A673 (cell line): Measurements from ENCODE around the gene NAGK. TPM values are rescaled to one million over a fixed set of nuclear protein-coding genes. Genes with fewer than 3 reads are reported as not detected.

Experiments
- BruUV-seq: library from RNA; stranded (reverse); fragments of 400-500 nt; replicated peaks from 2 replicates; lab custom pipeline; 2021; lab: Mats Ljungman, UMichigan
- CTCF ChIA-PET: fragments of 300-600 bp; sonication (Branson Sonifier 250); formaldehyde crosslinking; loops from one replicate; lab custom pipeline; 2022; ENCODE audit warnings: antibody characterized with exemption; lab: Charles Lee
- POLR2A ChIA-PET: fragments of 300-600 bp; sonication (Branson Sonifier 250); formaldehyde crosslinking; loops from one replicate; lab custom pipeline; 2022; ENCODE audit warnings: antibody characterized with exemption; ENCODE audit not compliant: low non-redundant PET; lab: Charles Lee
- DNase-seq: peaks from one replicate; pipeline ENCODE4 v3.0.0-alpha.2; 2015; ENCODE audit warnings: low spot score
- H3K27ac ChIP-seq: fragments of 200-600 bp; sonication (generic); 2 replicates; pipeline ENCODE4 v1.5.1; 2016; ENCODE audit warnings: mixed run types, low read depth, mild to moderate bottlenecking, mixed read lengths, antibody characterized with exemption, low read length; ENCODE audit not compliant: poor library complexity, severe bottlenecking
- H3K27me3 ChIP-seq: fragments of 200-600 bp; sonication (generic); replicated peaks from 2 replicates; pipeline ENCODE4 v1.6.1; 2017; ENCODE audit warnings: mixed run types, low read depth, mild to moderate bottlenecking, mixed read lengths, antibody characterized with exemption, low read length; ENCODE audit not compliant: insufficient read depth, poor library complexity
- H3K36me3 ChIP-seq: fragments of 200-600 bp; sonication (generic); 2 replicates; pipeline ENCODE4 v1.6.1; 2016; ENCODE audit warnings: mixed run types, mild to moderate bottlenecking, mixed read lengths, antibody characterized with exemption, low read length; ENCODE audit not compliant: insufficient read depth, poor library complexity, severe bottlenecking
- H3K4me1 ChIP-seq: fragments of 200-600 bp; sonication (generic); 2 replicates; pipeline ENCODE4 v1.6.1; 2017; ENCODE audit warnings: mixed run types, mild to moderate bottlenecking, mixed read lengths, antibody characterized with exemption, low read length; ENCODE audit not compliant: insufficient read depth, poor library complexity, severe bottlenecking
- H3K4me3 ChIP-seq: fragments of 200-600 bp; sonication (generic); 2 replicates; pipeline ENCODE4 v1.5.1; 2016; ENCODE audit warnings: low read depth, mixed run types, mild to moderate bottlenecking, mixed read lengths, low read length; ENCODE audit not compliant: poor library complexity, severe bottlenecking
- H3K9me3 ChIP-seq: fragments of 200-600 bp; sonication (generic); 2 replicates; pipeline ENCODE4 v1.6.1; 2016; ENCODE audit warnings: mixed run types, low read depth, mild to moderate bottlenecking, mixed read lengths, antibody characterized with exemption, low read length; ENCODE audit not compliant: poor library complexity, severe bottlenecking
- CTCF ChIP-seq: fragments of 300-800, 200-600 bp; sonication (generic); conservative IDR thresholded peaks from 2 replicates; pipeline ENCODE4 v1.5.1; 2017; ENCODE audit warnings: low read depth, mild to moderate bottlenecking, antibody characterized with exemption, low read length, moderate library complexity, mixed read lengths
- EZH2 ChIP-seq: fragments of 200-600 bp; sonication (generic); IDR thresholded peaks from 2 replicates; pipeline ENCODE4 v1.6.1; 2017; ENCODE audit warnings: borderline replicate concordance, low read depth, mild to moderate bottlenecking, mixed read lengths, antibody characterized with exemption, low read length; ENCODE audit not compliant: poor library complexity, severe bottlenecking
- intact Hi-C: fragments of 100-400 bp; cut with micrococcal nuclease; formaldehyde crosslinking; loops from one replicate; pipeline ENCODE4 v1.10.0; 2022; ENCODE audit not compliant: unreplicated experiment
- total RNA-seq: library from RNA; stranded (reverse); gene quantifications from 2 replicates; pipeline ENCODE4 v1.2.3, GENCODE V29; 2021

The NAGK gene
- total RNA-seq, 1 experiment from 2014 or later: 64.4 TPM

- CTCF ChIA-PET: no interaction called here
- Histone ChIP-seq H3K4me1 (no peaks in the 10 kb centered on the region), H3K9me3 (no peaks in the 10 kb centered on the region), H3K4me3 (no peak overlapping the region), H3K27me3 (no peaks in the 10 kb centered on the region), H3K27ac (no peak overlapping the region), H3K36me3 (no peaks in the 10 kb centered on the region)
- intact Hi-C loops: no loop called here
- no TSS peak for BruUV-seq
- TF ChIP-seq CTCF: no peak
- DNase-seq: no peak
- POLR2A ChIA-PET: no interaction called here
These were observed 26.2 kb upstream of the NAGK start for GRCh38 chr2:71042287-71042686.

- Histone ChIP-seq H3K9me3 (no peaks in the 10 kb centered on the region), H3K27me3 (no peaks in the 10 kb centered on the region), H3K36me3 (no peaks in the 10 kb centered on the region), H3K4me3 (peak overlapping the region; percentile 19), H3K27ac (no peak overlapping the region), H3K4me1 (no peaks in the 10 kb centered on the region)
- no peak for DNase-seq
- TF ChIP-seq CTCF (no peak), EZH2 (no peak)
- ChIA-PET POLR2A (no interaction called here), CTCF (no interaction called here)
- no TSS peak for BruUV-seq
- intact Hi-C loops: no loop called here
These were observed 24.7 kb upstream of the NAGK start for GRCh38 chr2:71043531-71044407.

- H3K9me3 ChIP-seq: no peaks in the 10 kb centered on the region
- TF ChIP-seq EZH2 (no peak), CTCF (no peak)
- CTCF ChIA-PET: no interaction called here
- no peak overlapping the region for H3K4me3 ChIP-seq
- no peaks in the 10 kb centered on the region for H3K4me1 ChIP-seq
- POLR2A ChIA-PET: no interaction called here
- no peaks in the 10 kb centered on the region for H3K36me3 ChIP-seq
- H3K27ac ChIP-seq: no peak overlapping the region
- no peak for DNase-seq
- intact Hi-C loops: no loop called here
- H3K27me3 ChIP-seq: no peaks in the 10 kb centered on the region
- no TSS peak for BruUV-seq
These were observed 23.3 kb upstream of the NAGK start for GRCh38 chr2:71045151-71045550.
